Trophoblast cell (in vitro differentiated cells and primary cell): ENCODE results near the gene GON7.

Experiments
- DNase-seq, 2 donors: peaks; one replicate each; pipeline ENCODE4 v3.0.0-alpha.2; 2016
- H2AFZ ChIP-seq: 2 replicates; pipeline ENCODE4 v1.6.1; 2013; ENCODE audit warnings: low read length, moderate library complexity, mild to moderate bottlenecking; ENCODE audit not compliant: insufficient read depth, poor library complexity
- H2AK5ac ChIP-seq: 2 replicates; pipeline ENCODE4 v1.6.1; 2013; ENCODE audit warnings: mild to moderate bottlenecking, low read length
- H2BK120ac ChIP-seq: 2 replicates; pipeline ENCODE4 v1.6.1; 2013; ENCODE audit warnings: low read length, mild to moderate bottlenecking, moderate library complexity; ENCODE audit not compliant: insufficient read depth, poor library complexity
- H2BK12ac ChIP-seq: 2 replicates; pipeline ENCODE4 v1.6.1; 2013; ENCODE audit warnings: mild to moderate bottlenecking, low read length, moderate library complexity
- H2BK5ac ChIP-seq: 2 replicates; pipeline ENCODE4 v1.6.1; 2013; ENCODE audit warnings: low read length, low read depth, moderate library complexity, mild to moderate bottlenecking; ENCODE audit not compliant: poor library complexity
- H3K14ac ChIP-seq: 2 replicates; pipeline ENCODE4 v1.6.1; 2013; ENCODE audit warnings: mild to moderate bottlenecking, low read length
- H3K18ac ChIP-seq: 2 replicates; pipeline ENCODE4 v1.6.1; 2013; ENCODE audit warnings: mild to moderate bottlenecking, low read length
- H3K23ac ChIP-seq: 2 replicates; pipeline ENCODE4 v1.6.1; 2013; ENCODE audit warnings: low read length
- H3K27ac ChIP-seq: 2 replicates; pipeline ENCODE4 v1.5.1; 2013; ENCODE audit warnings: low read depth, mild to moderate bottlenecking, inconsistent platforms, low read length, moderate library complexity
- H3K27me3 ChIP-seq: 2 replicates; pipeline ENCODE4 v1.6.1; 2013; ENCODE audit warnings: inconsistent platforms, mild to moderate bottlenecking, low read length, moderate library complexity; ENCODE audit not compliant: insufficient read depth
- H3K36me3 ChIP-seq, 2 experiments: 1 replicate in 1 of 2; 2 replicates in 1 of 2; pipeline ENCODE4 v1.6.1; 2013; ENCODE audit warnings: low read length in 2 of 2, mild to moderate bottlenecking in 2 of 2, moderate library complexity in 1 of 2; ENCODE audit not compliant: insufficient read depth in 2 of 2, control insufficient read depth in 1 of 2
- H3K4ac ChIP-seq: 2 replicates; pipeline ENCODE4 v1.6.1; 2013; ENCODE audit warnings: low read depth, mild to moderate bottlenecking, low read length, moderate library complexity
- H3K4me1 ChIP-seq, 2 experiments: 1 replicate in 1 of 2; 2 replicates in 1 of 2; pipeline ENCODE4 v1.6.1; 2013; ENCODE audit warnings: low read length in 2 of 2, mild to moderate bottlenecking in 2 of 2, moderate library complexity in 1 of 2; ENCODE audit not compliant: insufficient read depth in 2 of 2, control insufficient read depth in 1 of 2
- H3K4me2 ChIP-seq: 2 replicates; pipeline ENCODE4 v1.6.1; 2013; ENCODE audit warnings: inconsistent platforms, mild to moderate bottlenecking, low read length, moderate library complexity
- H3K4me3 ChIP-seq: 2 replicates; pipeline ENCODE4 v1.5.1; 2013; ENCODE audit warnings: mild to moderate bottlenecking, low read depth, low read length, inconsistent platforms
- H3K79me1 ChIP-seq: one replicate; pipeline ENCODE4 v1.6.1; 2013; ENCODE audit warnings: low read length
- H3K79me2 ChIP-seq: 2 replicates; pipeline ENCODE4 v1.6.1; 2013; ENCODE audit warnings: low read length, mild to moderate bottlenecking; ENCODE audit not compliant: control insufficient read depth, insufficient read depth, poor library complexity
- H3K9ac ChIP-seq: 2 replicates; pipeline ENCODE4 v1.6.1; 2013; ENCODE audit warnings: mild to moderate bottlenecking, low read length
- H3K9me3 ChIP-seq: 2 replicates; pipeline ENCODE4 v1.6.1; 2013; ENCODE audit warnings: low read depth, mild to moderate bottlenecking, control low read depth, inconsistent platforms, low read length; ENCODE audit not compliant: insufficient read depth
- H4K12ac ChIP-seq: 2 replicates; pipeline ENCODE4 v1.6.1; 2013; ENCODE audit warnings: low read depth, mild to moderate bottlenecking, low read length, moderate library complexity
- H4K8ac ChIP-seq: 2 replicates; pipeline ENCODE4 v1.6.1; 2013; ENCODE audit warnings: low read depth, mild to moderate bottlenecking, low read length, moderate library complexity
- H4K91ac ChIP-seq: one replicate; pipeline ENCODE4 v1.6.1; 2013; ENCODE audit warnings: low read depth, mild to moderate bottlenecking, low read length, moderate library complexity
- WGBS: extraction: QIAGEN DNeasy Blood & Tissue Kit; methylation state at CpG from one replicate; pipeline ENCODE4 v1.1.7; 2013; ENCODE audit warnings: missing lambda C conversion rate; ENCODE audit not compliant: insufficient read length, insufficient coverage; ENCODE audit errors: extremely low coverage; 5-methylcytosine and 5-hydroxymethylcytosine counted together

GON7 gene

DNA sequence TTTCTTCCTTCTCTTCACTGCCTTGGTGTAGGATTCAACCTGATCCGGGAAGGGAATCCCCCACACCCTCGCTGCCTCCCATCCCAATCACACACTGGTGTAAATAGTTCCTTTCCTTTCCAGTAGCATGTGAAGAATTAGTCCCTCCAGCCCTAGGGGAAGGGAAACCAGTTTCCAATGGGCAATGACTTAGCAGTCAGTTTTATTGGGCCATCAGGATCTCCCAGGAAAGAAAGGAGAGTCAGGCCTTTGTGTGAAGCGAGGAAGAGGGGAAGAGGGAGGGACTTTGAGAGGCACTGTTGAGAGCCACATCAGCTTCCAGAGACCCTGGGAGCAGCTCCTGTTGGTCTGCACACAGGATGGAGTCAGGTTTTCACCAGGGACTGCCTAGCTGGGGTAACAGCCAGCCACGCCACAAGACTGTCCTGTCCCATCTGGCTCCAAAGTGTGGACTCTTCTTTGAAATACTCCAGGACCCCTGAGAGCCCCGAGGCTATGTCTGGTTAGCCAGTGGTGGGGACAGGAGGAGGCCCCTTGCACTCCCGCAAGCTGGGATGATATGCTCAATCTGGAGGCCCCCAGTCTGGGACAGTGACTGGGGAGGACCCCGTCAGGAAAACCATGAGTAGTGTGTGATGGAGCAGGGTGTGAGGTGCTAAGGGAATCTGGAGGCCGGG is 50.0 kb downstream of the GON7 start:
- Histone ChIP-seq H3K4ac (no peak overlapping the region), H2BK120ac (no peak overlapping the region), H4K91ac (no peak overlapping the region), H3K79me1 (no peaks in the 10 kb centered on the region), H2BK5ac (no peak overlapping the region), H3K4me1 (peaks cover 0 to 7% of the 10 kb centered on the region in 2 experiments), H4K8ac (no peak overlapping the region), H3K14ac (no peak overlapping the region), H4K12ac (no peak overlapping the region), H3K27me3 (no peaks in the 10 kb centered on the region), H2AK5ac (no peak overlapping the region), H3K36me3 (no peaks in the 10 kb centered on the region), H3K27ac (no peak overlapping the region), H3K4me3 (no peak overlapping the region), H3K79me2 (no peaks in the 10 kb centered on the region), H3K23ac (no peak overlapping the region), H3K18ac (no peak overlapping the region), H3K4me2 (no peak overlapping the region), H3K9me3 (no peaks in the 10 kb centered on the region), H2AFZ (no peak overlapping the region), H3K9ac (no peak overlapping the region), H2BK12ac (no peak overlapping the region)
- WGBS, result no CpG with 5 or more reads among the region's 8 CpGs
- no peak for DNase-seq

DNA sequence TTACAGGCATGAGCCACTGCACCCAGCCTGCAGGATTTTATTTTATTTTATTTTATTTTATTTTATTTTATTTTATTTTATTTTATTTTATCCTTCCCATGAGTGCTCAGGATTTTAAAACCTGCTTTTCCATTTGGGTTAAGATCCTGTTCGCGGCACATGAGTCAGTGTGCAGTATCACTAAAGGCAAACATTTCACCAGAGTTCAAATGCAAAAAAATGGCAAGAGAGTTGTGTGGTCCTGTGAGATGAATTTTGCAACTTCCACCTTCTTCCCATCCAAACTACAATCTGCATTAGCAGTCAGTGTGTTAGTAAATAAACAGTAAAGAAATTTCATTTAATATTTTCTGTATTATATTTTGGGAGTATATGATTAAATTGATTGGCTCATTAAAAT is 51.2 kb downstream of the GON7 start:
- no peak overlapping the region for H3K14ac ChIP-seq
- no peak overlapping the region for H3K27ac ChIP-seq
- no peaks in the 10 kb centered on the region for H3K36me3 ChIP-seq
- no peaks in the 10 kb centered on the region for H3K9me3 ChIP-seq
- H2BK12ac ChIP-seq, result no peak overlapping the region
- no peak overlapping the region for H4K91ac ChIP-seq
- DNase-seq, result no peak
- H3K4ac ChIP-seq, result no peak overlapping the region
- H2AFZ ChIP-seq, result no peak overlapping the region
- H3K18ac ChIP-seq, result no peak overlapping the region
- no peak overlapping the region for H3K9ac ChIP-seq
- H4K12ac ChIP-seq, result no peak overlapping the region
- no peaks in the 10 kb centered on the region for H3K79me1 ChIP-seq
- H2BK120ac ChIP-seq, result no peak overlapping the region
- H3K23ac ChIP-seq, result no peak overlapping the region
- no peak overlapping the region for H3K4me2 ChIP-seq
- peaks cover 0 to 7% of the 10 kb centered on the region in 2 experiments for H3K4me1 ChIP-seq
- no peak overlapping the region for H2AK5ac ChIP-seq
- no peak overlapping the region for H2BK5ac ChIP-seq
- no peak overlapping the region for H4K8ac ChIP-seq
- H3K4me3 ChIP-seq, result no peak overlapping the region
- no peaks in the 10 kb centered on the region for H3K79me2 ChIP-seq
- no CpG with 5 or more reads among the region's 2 CpGs for WGBS
- no peaks in the 10 kb centered on the region for H3K27me3 ChIP-seq

DNA sequence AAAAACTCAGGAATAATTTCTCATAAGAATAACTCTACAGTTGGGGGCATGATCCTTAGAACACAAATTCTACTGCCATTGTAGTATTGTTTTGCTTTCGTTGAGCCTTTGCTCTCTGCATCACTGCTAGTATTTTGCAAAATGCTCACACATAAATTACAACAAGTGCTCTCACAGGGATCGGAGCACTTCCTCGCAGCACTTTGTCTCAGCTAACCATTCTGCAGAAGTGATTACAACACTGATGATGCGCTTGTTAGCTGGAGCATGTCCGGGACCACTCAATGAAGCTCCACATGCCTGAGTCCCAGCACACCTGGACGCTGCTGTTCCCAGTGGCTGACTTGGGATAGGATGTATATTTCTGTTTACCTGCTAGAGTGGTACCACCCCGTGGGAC is 53.7 kb downstream of the GON7 start:
- H2BK120ac ChIP-seq, result no peak overlapping the region
- H3K79me2 ChIP-seq, result no peaks in the 10 kb centered on the region
- no peak overlapping the region for H2BK12ac ChIP-seq
- H4K8ac ChIP-seq, result no peak overlapping the region
- no peak overlapping the region for H3K27ac ChIP-seq
- H2AFZ ChIP-seq, result no peak overlapping the region
- H3K27me3 ChIP-seq, result no peaks in the 10 kb centered on the region
- H3K9me3 ChIP-seq, result no peaks in the 10 kb centered on the region
- H3K4me2 ChIP-seq, result no peak overlapping the region
- no peak overlapping the region for H3K9ac ChIP-seq
- no peak overlapping the region for H3K4ac ChIP-seq
- peaks cover 0 to 7% of the 10 kb centered on the region in 2 experiments for H3K4me1 ChIP-seq
- H2AK5ac ChIP-seq, result no peak overlapping the region
- no peak overlapping the region for H3K18ac ChIP-seq
- H3K14ac ChIP-seq, result no peak overlapping the region
- DNase-seq, result no peak
- no peak overlapping the region for H2BK5ac ChIP-seq
- no CpG with 5 or more reads among the region's 7 CpGs for WGBS
- H3K79me1 ChIP-seq, result no peaks in the 10 kb centered on the region
- no peaks in the 10 kb centered on the region for H3K36me3 ChIP-seq
- H3K4me3 ChIP-seq, result no peak overlapping the region
- no peak overlapping the region for H4K91ac ChIP-seq
- H4K12ac ChIP-seq, result no peak overlapping the region
- no peak overlapping the region for H3K23ac ChIP-seq
